Measurements from ENCODE around the gene NFIC.

The NFIC gene

DNA sequence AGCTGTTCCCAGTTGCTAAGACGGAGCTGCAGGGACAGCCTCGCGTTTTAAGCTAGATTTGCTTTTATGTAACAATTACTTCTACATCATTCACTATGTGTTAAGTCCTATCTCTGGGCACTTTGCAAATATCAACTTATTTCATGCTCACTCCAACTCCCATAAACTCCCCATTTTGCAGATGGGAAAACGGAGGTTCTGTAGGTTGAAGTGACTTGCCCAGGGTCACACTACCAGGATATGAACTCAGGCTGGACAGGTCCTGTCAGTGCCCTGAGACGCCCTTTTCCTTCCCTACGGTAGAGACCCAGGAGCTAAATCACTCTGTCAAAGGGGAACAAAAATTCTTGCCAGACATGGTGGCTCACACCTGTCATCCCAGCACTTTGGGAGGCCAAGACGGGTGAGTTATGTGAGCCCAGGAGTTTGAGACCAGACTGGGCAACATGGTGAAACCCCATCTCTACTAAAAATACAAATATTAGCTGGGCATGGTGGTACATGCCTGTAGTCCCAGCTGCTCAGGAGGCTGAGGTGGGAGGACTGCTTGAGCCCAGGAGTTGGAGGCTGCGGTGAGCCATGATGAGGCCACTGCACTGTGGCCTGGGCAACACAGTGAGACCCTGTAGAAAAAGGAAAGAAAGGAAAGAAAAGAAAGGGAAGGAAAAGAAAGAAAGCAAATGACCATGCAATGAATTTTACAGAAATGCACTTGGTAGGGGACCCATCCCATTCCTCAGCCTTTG lies 14.5 kb upstream of the NFIC start:
- TF ChIP-seq, protein P1, sequence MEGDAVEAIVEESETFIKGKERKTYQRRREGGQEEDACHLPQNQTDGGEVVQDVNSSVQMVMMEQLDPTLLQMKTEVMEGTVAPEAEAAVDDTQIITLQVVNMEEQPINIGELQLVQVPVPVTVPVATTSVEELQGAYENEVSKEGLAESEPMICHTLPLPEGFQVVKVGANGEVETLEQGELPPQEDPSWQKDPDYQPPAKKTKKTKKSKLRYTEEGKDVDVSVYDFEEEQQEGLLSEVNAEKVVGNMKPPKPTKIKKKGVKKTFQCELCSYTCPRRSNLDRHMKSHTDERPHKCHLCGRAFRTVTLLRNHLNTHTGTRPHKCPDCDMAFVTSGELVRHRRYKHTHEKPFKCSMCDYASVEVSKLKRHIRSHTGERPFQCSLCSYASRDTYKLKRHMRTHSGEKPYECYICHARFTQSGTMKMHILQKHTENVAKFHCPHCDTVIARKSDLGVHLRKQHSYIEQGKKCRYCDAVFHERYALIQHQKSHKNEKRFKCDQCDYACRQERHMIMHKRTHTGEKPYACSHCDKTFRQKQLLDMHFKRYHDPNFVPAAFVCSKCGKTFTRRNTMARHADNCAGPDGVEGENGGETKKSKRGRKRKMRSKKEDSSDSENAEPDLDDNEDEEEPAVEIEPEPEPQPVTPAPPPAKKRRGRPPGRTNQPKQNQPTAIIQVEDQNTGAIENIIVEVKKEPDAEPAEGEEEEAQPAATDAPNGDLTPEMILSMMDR (IDR thresholded peaks at IDR 0.05): no peak

GRCh38 chr19:3353493-3353892 lies 12.9 kb upstream of the NFIC start:
- TF ChIP-seq, protein P1 (IDR thresholded peaks at IDR 0.05): no peak

DNA sequence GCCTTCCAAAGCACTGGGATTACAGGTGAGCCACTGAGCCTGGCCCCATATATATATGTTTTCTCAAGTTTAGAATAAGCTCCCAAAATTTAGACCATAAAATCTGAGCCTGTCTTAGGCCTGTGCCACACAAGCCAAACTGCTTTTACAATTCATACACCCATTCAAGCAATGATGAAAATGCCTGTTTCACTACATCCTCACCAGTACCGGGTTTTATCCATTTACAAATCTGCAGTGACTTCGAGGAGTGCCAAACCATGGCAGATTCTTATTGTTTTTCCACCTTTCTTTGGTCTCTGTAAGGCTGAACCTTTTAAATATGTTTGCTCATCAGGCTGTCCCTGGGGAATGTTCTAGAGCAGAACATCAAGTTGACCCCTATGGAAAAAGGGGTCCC lies 9.6 kb upstream of the NFIC start:
- TF ChIP-seq, protein P1 (IDR thresholded peaks at IDR 0.05): no peak

DNA sequence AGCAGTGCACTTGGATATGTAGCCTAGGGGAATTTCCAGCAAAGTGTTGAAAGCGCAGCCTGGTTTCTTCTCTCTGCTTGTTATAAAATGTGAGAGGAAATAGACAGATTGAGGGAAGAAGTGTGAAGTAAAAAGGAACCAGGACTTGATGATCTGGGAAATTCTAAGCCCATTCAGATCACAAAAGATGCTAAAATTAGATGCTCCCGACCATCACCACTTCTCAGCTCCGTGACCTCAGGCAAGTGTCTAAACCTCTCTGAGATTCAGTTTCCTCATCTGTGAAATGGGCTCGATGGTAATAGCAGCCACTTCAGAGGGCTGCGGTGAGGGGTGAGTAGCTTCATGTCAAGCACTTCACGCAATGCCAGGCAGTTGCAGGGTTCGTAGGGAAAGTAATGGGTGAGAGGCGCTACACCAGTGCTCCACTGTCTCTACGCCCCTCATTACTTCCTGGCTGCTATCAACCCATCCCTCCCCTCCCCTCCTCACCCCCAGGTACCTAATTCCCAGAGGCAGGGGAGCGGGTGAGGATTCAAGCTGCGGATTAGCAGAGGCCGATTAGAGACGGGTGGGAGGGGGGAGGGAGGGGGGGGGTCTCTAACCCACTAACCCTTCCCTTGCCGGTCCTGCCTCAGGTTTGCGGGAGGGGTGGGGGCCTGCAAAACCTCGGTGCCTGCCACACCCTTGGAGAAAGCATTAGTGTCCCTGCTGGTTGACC lies 9.0 kb upstream of the NFIC start:
- TF ChIP-seq, protein P1 (IDR thresholded peaks at IDR 0.05): no peak

- TF ChIP-seq, protein P1 (IDR thresholded peaks at IDR 0.05): no peak
Observed at GRCh38 chr19:3357992-3358688, 8.2 kb upstream of the NFIC start.

GRCh38 chr19:3358689-3359014 lies 7.7 kb upstream of the NFIC start:
- TF ChIP-seq, protein P1 (IDR thresholded peaks at IDR 0.05): no peak

GRCh38 chr19:3359015-3359918 lies 7.1 kb upstream of the NFIC start:
- TF ChIP-seq, protein P1 (IDR thresholded peaks at IDR 0.05): no peak
